Measurements from ENCODE around the gene USP36.
A peak's percentile ranks its signal among the peaks of the same experiment; 100 is the strongest.
"Not testable (repeated sequence)": the region's sequence is repeated elsewhere in the genome, so short reads cannot be mapped to it uniquely, and the experiment has no call there.

Gene USP36

GRCh38 chr17:78840780-78841611 lies at the start of gene USP36:
USP36 (minus strand) TSS chr17:78840814; CDS start chr17:78836363, 4,451 bp downstream.
- DNase-seq = peak; percentile 100

GRCh38 chr17:78890096-78890495 lies 49.5 kb upstream of the USP36 start:
- DNase-seq = not testable (repeated sequence)

GRCh38 chr17:78889531-78889930 lies 48.9 kb upstream of the USP36 start:
- DNase-seq = no peak

DNA sequence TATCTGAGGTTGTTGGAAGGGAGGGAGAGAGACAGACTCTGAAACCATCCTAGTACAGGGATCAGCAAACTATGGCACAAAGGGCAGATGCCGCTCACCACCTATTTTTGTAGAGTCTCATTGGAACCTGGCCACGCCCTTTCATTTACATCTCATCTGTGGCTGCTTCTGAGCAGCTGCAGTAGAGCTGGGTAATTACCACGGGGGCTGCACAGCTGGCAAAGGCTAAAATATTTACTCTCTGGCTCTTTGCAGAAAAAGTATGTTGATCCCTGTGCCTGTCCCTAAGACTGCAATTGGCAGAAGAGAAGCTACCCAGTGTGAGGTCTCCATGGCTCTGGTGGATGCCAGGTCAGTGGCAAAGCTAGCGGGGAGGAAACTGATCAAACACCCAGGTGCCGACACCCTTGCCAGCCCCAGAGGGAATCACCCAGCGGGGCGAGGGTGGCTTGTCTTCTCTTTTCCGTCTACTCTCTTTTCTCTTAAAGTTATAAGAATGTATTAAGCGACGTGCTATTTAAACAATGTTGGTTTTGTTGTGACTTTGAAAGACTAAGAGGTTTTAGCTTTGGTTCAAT lies 48.4 kb upstream of the USP36 start:
- DNase-seq = no peak

DNA sequence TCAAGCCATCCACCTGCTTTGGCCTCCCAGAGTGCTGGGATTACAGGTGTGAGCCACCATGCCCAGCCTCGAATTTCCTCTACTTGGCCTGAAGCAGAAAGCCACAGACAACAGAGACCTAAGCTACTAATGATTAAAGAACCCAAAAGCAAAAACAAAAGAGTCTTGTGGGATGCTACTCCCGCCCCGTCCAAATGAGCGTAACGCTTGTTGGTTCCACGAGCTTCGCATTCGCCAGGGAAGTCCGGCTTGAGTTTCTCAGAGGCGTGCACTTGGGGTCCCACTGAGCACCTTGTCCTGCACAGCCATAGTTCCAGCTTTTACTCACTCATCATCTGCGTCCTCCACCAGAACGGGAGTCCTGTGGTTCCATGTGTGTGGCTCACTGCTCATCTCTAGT lies 46.3 kb upstream of the USP36 start:
- no peak for DNase-seq

DNA sequence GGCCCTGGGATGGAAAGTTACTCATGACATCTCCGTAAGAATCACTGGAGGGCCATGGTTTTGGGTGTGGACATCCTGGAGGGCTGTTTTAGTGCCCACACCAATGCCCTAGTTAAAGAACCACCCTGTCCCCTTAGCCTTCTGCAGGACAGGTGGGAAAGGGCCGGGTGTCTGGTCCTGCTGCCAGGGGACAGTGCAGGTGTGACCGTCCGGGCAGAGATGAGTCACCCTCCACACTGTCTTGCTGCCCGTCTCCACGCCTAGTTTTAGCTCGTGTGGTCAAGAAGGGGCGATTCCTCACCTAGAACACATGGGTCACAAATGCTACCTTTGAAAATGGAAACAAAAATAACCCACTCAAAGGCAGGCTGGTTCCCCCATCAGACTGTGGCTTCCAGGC lies 45.3 kb upstream of the USP36 start:
- no peak for DNase-seq

DNA sequence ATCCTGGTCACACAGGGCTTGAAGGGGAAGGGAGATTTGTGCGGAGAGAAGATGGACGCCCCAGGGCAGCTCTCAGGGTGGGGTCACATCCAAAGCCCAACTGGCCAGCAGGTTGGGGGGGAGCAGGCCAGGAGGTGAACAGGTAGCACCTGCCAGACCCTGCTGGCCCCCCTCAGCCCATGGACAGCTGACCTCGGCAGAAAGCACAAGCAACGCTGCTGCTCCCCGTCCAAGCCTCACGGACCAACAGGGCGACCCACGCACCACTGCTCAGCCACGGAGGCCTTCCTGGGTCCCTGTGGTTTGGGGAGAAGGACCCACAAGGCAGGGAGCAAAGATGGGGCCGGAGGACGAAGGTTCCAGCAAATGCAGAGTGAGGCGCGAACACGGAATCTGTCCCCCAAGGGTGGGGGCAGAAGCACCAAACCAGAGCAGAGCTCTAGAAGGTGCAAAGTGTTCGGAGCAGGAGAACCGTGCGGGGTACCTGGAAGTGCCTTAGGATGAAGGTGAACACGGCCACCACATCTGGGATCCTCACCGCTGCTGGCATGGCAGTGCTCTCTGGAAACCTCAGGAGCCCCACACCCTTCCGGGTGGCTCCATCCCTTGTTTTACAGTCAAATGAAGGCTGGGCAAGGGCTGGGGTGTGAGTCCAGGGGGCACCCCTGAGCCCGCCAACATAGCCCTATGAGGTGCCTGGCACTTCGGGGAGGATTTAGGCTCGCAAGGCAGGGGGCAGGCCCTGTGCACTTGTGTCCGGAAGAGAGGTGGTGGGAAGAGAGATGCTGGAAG lies 44.5 kb upstream of the USP36 start:
- DNase-seq = no peak

DNA sequence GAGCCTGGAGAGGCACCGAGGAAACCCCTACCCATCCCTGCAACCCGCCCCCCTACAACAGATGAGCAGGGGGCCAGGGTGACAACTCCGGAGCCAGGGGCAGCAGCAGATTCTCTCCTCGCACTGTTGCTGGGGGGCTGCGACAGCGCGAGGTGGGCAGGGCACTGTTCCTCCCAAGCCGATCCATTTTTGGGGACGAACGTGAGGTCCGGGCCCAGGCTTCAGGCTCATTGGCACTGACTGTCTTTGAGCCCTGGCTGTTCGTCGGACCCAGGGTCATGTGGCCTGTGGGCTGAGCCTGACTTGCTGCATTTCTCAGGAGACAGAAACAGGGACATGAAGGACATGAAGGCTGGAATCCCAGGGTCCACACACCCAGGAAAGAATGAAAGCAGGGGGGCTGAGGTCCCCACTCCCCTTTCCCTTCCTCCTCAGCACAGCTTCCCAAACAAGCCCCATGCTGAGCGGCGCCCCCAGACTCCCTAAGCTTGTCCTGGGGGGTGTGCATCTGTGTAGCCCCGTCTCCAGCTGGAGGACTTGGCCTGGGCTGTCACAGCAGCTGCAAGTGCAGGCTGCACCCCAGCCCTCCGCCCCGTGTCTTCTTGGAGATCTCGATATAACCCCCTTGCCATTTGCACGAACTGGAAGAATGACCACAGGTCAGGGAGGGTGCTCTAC lies 43.7 kb upstream of the USP36 start:
- DNase-seq = no peak

DNA sequence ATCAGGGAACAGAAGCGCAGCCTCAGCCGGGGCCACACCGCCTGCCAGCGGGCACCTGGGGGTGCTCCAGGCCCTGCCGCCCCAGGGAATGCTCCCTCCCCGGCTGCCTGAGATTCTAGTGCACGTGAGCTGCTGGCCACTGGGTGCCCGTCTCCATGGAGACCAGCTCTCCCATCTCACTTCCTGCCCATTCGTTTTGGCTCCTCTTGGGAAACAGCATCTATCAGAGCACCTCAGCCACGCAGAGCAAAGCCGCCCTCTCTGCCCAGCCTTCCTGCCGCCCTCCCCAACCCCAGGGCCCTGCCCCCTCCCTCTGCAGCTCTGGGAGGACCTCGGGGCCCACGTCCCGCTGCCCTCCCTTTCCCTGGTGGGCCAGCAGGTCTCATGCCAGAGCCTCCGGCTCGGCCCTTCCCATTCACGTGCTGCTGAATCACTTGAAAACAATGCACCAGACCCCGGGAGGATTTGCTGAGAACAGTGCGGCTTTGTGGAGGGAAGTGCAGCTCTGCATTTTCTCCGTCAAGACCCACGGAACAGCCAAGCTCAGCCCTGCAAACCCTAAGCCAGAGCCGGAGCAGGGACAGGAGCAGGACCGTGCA lies 43.0 kb upstream of the USP36 start:
- DNase-seq = no peak

- no peak for DNase-seq
Observed at GRCh38 chr17:78883089-78883532, 42.5 kb upstream of the USP36 start.

DNA sequence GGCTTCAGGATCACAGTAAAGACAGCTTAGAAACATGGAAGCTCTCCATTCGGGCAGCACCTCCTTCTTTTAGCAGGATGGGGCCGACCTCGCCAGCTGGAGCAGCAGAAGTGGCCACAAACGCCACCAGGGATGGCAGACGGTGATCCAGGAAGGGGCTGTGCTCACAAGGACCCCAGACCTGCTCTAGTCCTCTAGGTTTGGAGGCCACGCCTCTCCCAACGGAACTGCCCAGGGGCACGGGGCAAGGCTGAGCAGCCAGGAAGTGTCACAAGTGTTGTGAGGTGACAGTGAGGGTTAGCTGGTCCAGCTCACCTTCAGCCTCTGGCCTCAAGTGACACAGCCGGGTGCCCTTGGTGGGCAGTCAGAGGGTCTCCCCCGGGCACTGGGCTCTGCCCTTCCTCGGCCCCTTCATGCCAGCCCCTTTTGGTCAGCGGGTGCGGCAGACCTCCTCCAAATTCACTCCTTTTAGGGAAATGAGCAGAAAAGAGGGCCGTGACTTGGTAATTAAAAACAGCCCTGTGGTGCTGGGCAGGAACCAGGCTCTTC lies 42.0 kb upstream of the USP36 start:
- DNase-seq = no peak

DNA sequence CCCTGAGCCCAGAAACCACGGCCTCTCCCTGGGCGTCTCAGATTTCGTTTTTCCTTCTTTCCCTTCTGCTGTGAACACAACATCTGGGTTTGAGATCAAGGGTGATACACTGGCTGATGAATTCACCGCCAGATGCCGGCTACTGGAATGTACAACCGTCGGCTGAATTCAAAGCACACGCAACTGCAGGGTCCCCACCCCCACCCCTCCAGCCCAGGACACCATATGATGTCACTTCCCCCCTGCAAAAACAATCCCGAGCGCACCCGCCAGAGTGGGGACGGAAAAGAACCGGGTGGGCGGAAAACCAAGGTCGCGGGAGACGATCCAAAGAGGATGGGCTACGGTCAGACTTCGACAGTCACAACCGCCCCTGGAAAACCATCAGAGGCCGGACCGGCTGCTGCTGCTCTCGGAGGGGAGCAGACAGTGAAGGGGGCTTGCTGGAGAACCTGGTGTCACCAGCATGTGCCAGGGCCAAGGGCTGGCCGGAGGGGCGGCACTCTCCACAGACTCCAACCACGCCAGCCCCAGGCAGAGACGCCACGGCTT lies 39.1 kb upstream of the USP36 start:
- DNase-seq = peak in 1 of 2 experiments; percentile 1

GRCh38 chr17:78878871-78879527 lies 38.4 kb upstream of the USP36 start:
- DNase-seq = no peak

- no peak for DNase-seq
Observed at GRCh38 chr17:78878261-78878660, 37.6 kb upstream of the USP36 start.

DNA sequence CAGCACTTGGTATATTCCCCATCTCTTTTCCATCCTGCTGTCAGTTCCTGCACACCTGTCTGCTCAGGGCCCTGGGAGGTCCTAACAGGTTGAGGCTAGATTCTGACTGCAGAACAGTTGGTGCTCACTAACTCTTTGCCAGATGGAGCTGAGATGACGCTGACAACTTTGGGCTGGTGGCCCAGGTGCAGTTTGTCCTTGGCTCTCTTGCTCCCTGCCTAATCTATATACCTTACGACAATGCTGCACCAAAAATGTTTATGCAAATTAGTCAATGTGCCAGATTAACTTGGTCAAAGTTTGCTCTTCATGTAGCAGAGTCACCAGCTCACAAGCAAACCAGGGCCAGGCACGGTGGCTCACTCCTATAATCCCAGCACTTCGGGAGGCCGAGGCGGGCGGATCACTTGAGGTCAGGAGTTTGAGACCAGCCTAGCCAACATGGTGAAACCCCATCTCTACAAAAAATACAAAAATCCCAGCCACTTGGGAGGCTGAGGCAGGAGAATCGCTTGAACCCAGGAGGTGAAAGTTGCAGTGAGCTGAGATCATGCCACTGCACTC lies 36.4 kb upstream of the USP36 start:
- DNase-seq = not testable (repeated sequence)

DNA sequence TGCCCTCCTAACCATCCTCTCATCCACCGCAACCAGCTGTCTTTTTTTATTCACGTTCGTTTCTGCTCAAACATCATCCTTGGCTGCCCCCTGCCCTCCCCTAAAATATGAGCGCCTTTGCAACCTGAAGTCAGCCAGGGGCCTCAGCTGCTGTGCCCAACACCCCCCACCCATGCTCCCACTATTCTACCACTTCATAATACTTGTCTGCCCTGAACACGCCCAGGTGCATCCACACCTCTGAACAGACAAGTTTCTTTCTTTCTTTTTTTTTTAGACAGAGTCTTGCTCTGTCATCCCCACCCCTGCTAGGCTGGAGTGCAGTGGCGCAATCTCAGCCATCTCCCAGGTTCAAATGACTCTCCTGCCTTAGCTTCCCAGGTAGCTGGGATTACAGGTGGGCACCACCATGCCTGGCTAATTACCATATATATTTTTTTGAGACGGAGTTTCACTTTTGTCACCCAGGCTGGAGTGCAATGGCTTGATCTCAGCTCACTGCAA lies 35.5 kb upstream of the USP36 start:
- no peak for DNase-seq

DNA sequence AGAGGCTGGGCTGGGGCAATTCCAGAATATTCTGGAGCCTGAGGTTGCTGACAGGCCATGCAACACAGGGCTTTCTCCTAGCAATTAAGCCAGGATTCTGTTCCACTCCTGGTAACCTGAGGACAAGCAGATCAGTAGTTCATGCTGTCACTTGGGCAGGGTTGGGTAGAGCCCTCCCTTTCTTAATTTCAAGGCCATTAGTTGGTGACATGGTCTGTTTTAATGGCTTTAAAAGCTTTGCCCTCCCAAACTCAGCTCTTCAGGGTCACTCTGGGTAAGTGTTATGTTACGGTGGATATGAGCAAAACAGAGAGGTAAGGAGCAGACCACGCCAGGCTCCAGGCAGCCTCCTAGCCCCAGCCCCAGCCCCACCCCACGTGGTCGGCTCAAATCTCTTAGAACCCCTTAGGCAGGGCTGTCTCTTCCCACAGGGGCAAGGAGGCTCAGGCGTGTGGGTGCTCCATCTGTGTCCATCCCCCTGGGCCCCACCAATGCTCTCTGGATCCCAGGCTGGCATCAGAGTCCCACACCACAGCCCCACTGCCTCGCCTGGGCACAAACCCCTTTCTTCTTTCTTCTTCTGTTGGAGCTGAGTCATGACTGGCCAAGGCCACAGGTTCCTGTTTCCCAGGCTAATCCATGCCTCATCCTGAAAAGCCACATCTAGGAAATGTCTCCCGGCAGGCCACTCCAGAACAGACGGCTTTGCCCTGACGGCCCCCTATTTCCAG lies 34.9 kb upstream of the USP36 start:
- DNase-seq = no peak

GRCh38 chr17:78873519-78874340 lies 33.1 kb upstream of the USP36 start:
- no peak for DNase-seq

DNA sequence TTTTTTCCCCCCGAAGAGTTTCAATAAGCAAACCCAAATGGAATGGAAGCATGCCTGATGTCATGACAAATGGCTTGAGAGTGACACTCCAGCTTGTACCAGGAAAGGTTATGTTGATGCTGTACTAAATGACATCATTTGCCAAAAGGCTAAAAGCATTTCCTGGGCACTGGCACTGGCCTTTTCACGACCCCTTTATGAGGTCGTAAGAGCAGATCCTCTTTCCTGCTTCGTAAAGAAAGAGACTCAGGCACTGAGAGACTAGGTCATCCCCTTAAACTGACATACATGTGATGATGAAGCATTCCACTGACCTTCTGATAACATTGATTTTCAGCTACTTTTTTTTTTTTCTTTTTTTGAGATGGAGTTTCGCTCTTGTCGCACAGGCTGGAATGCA lies 31.9 kb upstream of the USP36 start:
- DNase-seq = no peak

All from activated CD4-positive, alpha-beta T cell treated with anti-CD3 and anti-CD28 coated beads, Interleukin-2, amount 50 U/mL, for 4 hours (primary cell).